ENCODE data around the gene TP53RK.

DNA sequence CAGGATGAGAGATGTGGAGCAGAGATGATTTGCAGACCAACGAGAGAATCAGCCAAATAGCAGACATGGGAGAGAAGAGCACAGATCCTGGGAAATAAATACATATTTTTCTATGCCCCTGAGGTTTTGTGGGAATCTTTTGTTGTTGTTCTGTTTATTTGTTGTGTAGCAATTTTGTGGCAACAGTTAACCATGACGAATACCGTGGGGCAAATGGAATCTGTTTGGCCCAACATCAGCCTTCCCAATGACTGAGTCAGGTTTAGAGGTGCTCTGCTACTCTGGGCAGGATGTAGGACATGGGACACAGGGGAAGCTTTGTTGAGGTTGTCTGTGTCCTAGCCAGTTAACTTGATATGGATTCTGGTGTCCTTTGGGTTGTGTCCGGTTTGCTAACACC is 12.3 kb upstream of the TP53RK start:
- TF ChIP-seq, protein P1, sequence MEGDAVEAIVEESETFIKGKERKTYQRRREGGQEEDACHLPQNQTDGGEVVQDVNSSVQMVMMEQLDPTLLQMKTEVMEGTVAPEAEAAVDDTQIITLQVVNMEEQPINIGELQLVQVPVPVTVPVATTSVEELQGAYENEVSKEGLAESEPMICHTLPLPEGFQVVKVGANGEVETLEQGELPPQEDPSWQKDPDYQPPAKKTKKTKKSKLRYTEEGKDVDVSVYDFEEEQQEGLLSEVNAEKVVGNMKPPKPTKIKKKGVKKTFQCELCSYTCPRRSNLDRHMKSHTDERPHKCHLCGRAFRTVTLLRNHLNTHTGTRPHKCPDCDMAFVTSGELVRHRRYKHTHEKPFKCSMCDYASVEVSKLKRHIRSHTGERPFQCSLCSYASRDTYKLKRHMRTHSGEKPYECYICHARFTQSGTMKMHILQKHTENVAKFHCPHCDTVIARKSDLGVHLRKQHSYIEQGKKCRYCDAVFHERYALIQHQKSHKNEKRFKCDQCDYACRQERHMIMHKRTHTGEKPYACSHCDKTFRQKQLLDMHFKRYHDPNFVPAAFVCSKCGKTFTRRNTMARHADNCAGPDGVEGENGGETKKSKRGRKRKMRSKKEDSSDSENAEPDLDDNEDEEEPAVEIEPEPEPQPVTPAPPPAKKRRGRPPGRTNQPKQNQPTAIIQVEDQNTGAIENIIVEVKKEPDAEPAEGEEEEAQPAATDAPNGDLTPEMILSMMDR (IDR thresholded peaks at IDR 0.05) = no peak
- no peak for TF ChIP-seq POLR2A (IDR thresholded peaks at IDR 0.05)

All from testis (tissue), 2 donors.